Measurements from ENCODE around the gene TTC31.

DNA sequence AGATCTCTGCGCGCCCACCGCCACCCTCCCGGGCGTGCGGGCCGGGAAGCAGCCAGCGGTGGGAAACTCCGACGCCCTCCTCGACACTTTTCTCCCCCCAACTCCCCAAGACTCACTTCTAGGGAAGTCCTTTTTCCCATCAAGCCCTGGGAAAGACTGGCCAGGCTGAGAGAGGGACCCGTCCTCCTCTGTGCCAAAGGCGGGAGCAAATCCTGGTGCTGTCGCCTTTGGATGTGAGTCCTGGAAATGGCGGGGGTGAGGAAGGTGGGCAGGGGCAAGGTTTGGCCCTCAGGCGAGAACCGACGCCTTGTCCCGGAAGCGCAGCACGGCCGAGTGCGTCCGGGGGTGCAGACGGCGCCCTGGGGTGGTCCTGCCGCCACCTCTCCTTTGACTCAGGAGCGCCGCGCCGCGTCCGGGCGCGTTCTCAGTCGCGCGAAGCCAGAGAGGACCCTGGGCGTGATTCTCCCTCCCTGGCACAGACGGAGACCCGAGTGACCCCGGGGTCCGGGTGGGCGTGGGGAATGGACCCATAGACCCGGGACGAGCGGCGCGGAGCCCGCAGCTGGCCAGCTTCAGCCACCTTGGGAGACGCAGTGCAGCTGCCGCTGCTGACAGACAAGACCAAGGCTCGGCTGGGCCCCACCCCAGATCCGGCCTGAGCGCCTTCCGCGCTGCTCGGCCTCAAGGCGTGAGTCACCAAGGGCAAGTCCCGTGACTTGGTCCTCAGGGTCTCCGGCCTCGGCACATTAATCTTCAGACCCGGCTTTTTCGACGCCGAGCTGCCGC, 20.0 kb downstream of the TTC31 start:
- TF ChIP-seq, protein P1, sequence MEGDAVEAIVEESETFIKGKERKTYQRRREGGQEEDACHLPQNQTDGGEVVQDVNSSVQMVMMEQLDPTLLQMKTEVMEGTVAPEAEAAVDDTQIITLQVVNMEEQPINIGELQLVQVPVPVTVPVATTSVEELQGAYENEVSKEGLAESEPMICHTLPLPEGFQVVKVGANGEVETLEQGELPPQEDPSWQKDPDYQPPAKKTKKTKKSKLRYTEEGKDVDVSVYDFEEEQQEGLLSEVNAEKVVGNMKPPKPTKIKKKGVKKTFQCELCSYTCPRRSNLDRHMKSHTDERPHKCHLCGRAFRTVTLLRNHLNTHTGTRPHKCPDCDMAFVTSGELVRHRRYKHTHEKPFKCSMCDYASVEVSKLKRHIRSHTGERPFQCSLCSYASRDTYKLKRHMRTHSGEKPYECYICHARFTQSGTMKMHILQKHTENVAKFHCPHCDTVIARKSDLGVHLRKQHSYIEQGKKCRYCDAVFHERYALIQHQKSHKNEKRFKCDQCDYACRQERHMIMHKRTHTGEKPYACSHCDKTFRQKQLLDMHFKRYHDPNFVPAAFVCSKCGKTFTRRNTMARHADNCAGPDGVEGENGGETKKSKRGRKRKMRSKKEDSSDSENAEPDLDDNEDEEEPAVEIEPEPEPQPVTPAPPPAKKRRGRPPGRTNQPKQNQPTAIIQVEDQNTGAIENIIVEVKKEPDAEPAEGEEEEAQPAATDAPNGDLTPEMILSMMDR (conservative IDR thresholded peaks at IDR 0.05; ENCODE audit: low read depth, low read length) = no peak
- TF ChIP-seq EZH2 (IDR thresholded peaks at IDR 0.05; ENCODE audit: borderline replicate concordance, low read depth, low read length, poor library complexity, severe bottlenecking) = no peak
